ENCODE data around the gene ADAMTSL1. TPM values are rescaled to one million over a fixed set of nuclear protein-coding genes. Genes with fewer than 3 reads are reported as not detected.

The ADAMTSL1 gene
- total RNA-seq, 1 donor from 2014 or later: 1.6 TPM

GRCh38 chr9:18749711-18750110, 275.8 kb downstream of the ADAMTSL1 start:
- DNase-seq (ENCODE audit: low read depth) (no peak), FAIRE-seq (no peak)
- H3K36me3 ChIP-seq (ENCODE audit: control insufficient read depth, insufficient read depth, low read length): no peaks in the 10 kb centered on the region
- H3K27me3 ChIP-seq (ENCODE audit: control insufficient read depth, insufficient read depth, low read length): no peaks in the 10 kb centered on the region
- no peak overlapping the region for H3K4me3 ChIP-seq (ENCODE audit: low read depth, low read length)
- TF ChIP-seq, protein P1, sequence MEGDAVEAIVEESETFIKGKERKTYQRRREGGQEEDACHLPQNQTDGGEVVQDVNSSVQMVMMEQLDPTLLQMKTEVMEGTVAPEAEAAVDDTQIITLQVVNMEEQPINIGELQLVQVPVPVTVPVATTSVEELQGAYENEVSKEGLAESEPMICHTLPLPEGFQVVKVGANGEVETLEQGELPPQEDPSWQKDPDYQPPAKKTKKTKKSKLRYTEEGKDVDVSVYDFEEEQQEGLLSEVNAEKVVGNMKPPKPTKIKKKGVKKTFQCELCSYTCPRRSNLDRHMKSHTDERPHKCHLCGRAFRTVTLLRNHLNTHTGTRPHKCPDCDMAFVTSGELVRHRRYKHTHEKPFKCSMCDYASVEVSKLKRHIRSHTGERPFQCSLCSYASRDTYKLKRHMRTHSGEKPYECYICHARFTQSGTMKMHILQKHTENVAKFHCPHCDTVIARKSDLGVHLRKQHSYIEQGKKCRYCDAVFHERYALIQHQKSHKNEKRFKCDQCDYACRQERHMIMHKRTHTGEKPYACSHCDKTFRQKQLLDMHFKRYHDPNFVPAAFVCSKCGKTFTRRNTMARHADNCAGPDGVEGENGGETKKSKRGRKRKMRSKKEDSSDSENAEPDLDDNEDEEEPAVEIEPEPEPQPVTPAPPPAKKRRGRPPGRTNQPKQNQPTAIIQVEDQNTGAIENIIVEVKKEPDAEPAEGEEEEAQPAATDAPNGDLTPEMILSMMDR (IDR thresholded peaks at IDR 0.05; ENCODE audit: insufficient read depth, low read length, severe bottlenecking): no peak

- Histone ChIP-seq H3K4me3 (ENCODE audit: low read depth, low read length) (no peak overlapping the region), H3K27me3 (ENCODE audit: control insufficient read depth, insufficient read depth, low read length) (no peaks in the 10 kb centered on the region), H3K36me3 (ENCODE audit: control insufficient read depth, insufficient read depth, low read length) (no peaks in the 10 kb centered on the region)
- no peak for DNase-seq (ENCODE audit: low read depth)
- FAIRE-seq: no peak
- TF ChIP-seq, protein P1 (IDR thresholded peaks at IDR 0.05; ENCODE audit: insufficient read depth, low read length, severe bottlenecking): no peak
Measured at GRCh38 chr9:18753904-18754303, 280.0 kb downstream of the ADAMTSL1 start.

- Histone ChIP-seq H3K36me3 (ENCODE audit: control insufficient read depth, insufficient read depth, low read length) (no peaks in the 10 kb centered on the region), H3K4me3 (ENCODE audit: low read depth, low read length) (no peak overlapping the region), H3K27me3 (ENCODE audit: control insufficient read depth, insufficient read depth, low read length) (no peaks in the 10 kb centered on the region)
- no peak for DNase-seq (ENCODE audit: low read depth)
- TF ChIP-seq, protein P1 (IDR thresholded peaks at IDR 0.05; ENCODE audit: insufficient read depth, low read length, severe bottlenecking): no peak
- no peak for FAIRE-seq
Measured at GRCh38 chr9:18754537-18754936, 280.6 kb downstream of the ADAMTSL1 start.

GRCh38 chr9:18755263-18755662, 281.3 kb downstream of the ADAMTSL1 start:
- H3K4me3 ChIP-seq (ENCODE audit: low read depth, low read length): no peak overlapping the region
- TF ChIP-seq, protein P1 (IDR thresholded peaks at IDR 0.05; ENCODE audit: insufficient read depth, low read length, severe bottlenecking): no peak
- no peak for DNase-seq (ENCODE audit: low read depth)
- no peaks in the 10 kb centered on the region for H3K27me3 ChIP-seq (ENCODE audit: control insufficient read depth, insufficient read depth, low read length)
- no peaks in the 10 kb centered on the region for H3K36me3 ChIP-seq (ENCODE audit: control insufficient read depth, insufficient read depth, low read length)
- no peak for FAIRE-seq

DNA sequence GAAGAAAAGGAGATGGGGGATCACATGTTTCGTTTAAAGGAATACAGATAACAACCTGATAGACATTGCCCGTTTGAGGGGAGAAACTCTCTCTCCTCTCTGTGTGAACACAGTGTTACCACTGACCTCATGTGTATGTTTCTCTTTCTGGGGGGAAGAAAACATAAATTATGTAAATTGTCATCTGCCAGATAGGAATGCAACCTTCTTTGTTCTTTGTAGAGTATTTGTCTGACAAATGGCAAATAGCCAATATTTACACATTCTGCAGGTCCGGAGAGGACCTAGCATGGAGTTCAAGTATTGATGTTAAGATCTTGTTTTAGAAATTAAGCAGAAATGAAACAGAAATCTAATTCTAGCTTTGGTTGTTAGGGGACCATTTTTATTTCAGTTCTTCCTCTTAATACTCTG, 282.8 kb downstream of the ADAMTSL1 start:
- no peak overlapping the region for H3K4me3 ChIP-seq (ENCODE audit: low read depth, low read length)
- FAIRE-seq (no peak), DNase-seq (ENCODE audit: low read depth) (no peak)
- TF ChIP-seq, protein P1 (IDR thresholded peaks at IDR 0.05; ENCODE audit: insufficient read depth, low read length, severe bottlenecking): no peak
- H3K36me3 ChIP-seq (ENCODE audit: control insufficient read depth, insufficient read depth, low read length): no peaks in the 10 kb centered on the region
- H3K27me3 ChIP-seq (ENCODE audit: control insufficient read depth, insufficient read depth, low read length): no peaks in the 10 kb centered on the region

DNA sequence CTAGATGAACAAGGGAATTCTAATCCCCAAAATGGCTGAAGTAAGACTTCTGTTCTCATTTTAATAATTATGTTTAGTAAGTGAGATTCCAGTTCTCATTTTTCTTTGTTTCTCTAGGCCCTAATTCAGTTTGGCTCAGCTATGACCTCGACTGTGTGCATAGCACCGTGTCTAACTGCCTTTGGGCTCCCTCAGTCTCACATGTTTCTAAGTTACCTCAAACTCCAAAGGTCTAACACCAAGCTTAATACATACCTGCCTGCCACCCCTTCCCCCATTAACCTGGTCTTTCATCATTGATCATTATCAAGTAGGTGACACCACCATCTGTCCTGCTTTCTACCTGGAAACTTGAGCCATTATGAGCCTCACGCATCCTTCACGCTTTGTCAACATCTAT, 285.9 kb downstream of the ADAMTSL1 start:
- no peaks in the 10 kb centered on the region for H3K27me3 ChIP-seq (ENCODE audit: control insufficient read depth, insufficient read depth, low read length)
- DNase-seq (ENCODE audit: low read depth): no peak
- no peaks in the 10 kb centered on the region for H3K36me3 ChIP-seq (ENCODE audit: control insufficient read depth, insufficient read depth, low read length)
- TF ChIP-seq, protein P1 (IDR thresholded peaks at IDR 0.05; ENCODE audit: insufficient read depth, low read length, severe bottlenecking): no peak
- no peak for FAIRE-seq
- H3K4me3 ChIP-seq (ENCODE audit: low read depth, low read length): no peak overlapping the region

Measured in bronchial epithelial cell (primary cell).